Neuron (in vitro differentiated cells): ENCODE results near the gene RPS6KB2.

Experiments used
- H2AFZ ChIP-seq: one replicate; pipeline ENCODE4 v1.6.1; 2013; ENCODE audit warnings: low read depth, mild to moderate bottlenecking, inconsistent platforms, low read length, moderate library complexity
- H3K27me3 ChIP-seq: one replicate; pipeline ENCODE4 v1.6.1; 2013; ENCODE audit warnings: low read length; ENCODE audit not compliant: insufficient read depth
- H3K36me3 ChIP-seq: one replicate; pipeline ENCODE4 v1.6.1; 2013; ENCODE audit warnings: low read length; ENCODE audit not compliant: insufficient read depth
- H3K4me1 ChIP-seq: one replicate; pipeline ENCODE4 v1.6.1; 2013; ENCODE audit warnings: low read length; ENCODE audit not compliant: insufficient read depth
- H3K4me3 ChIP-seq: 2 replicates; pipeline ENCODE4 v1.5.1; 2013; ENCODE audit warnings: mild to moderate bottlenecking, low read length, moderate library complexity
- H3K9me3 ChIP-seq: one replicate; pipeline ENCODE4 v1.6.1; 2013; ENCODE audit warnings: low read length

The RPS6KB2 gene

DNA sequence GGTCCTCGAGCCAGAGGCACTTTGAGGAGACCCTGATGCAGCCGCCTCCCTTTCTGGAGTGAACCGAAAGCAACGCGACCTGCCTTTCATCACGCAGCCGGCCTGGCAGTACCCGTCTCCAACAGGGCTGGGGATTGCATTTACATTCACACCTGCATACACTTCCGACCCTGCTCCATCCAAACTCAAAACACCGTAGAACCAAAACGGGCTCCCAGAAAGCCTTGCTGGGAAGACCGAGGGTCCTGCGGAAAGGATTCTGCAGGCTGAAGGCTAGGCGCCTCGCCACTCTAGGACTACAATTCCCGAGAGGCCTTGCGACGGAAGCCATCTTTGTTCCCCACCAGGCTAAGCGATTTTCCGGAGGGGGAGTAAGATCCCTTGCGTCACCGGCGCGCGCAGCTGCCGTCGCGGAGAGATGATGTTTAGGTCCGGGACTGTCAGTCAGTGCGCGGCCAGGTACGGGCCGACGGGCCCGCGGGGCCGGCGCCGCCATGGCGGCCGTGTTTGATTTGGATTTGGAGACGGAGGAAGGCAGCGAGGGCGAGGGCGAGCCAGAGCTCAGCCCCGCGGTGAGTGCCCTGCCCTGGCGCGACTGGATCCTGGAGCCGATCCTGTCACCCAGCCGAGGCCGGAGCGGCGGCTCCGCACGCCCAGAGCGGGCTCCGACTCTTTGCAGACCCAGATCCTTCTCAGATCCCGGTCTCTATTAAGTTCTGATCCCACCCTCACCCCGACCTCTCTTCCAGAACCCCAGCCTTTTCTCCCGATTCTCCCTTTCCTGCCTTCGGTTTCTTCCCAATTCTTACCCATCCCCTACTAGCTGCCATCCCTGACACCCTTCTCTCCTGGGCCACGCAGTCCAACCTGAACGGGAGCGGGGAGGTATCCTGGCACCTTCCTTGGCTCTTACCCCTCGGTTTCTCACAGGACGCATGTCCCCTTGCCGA is at the start of gene RPS6KB2:
Gene RPS6KB2 (plus strand): TSS at position 443 of the 950 bp plus-strand sequence. CDS start 52 bp downstream, at position 495.
- peak within 1 kb of the TSS; percentile 92 for H2AFZ ChIP-seq
- peak within 1 kb of the TSS; percentile 75 for H3K4me3 ChIP-seq

GRCh38 chr11:67378544-67378943 is 49.8 kb upstream of the RPS6KB2 start:
- Histone ChIP-seq H2AFZ (no peak overlapping the region), H3K9me3 (no peaks in the 10 kb centered on the region), H3K27me3 (no peaks in the 10 kb centered on the region), H3K4me1 (peaks cover 26% of the 10 kb centered on the region), H3K4me3 (no peak overlapping the region), H3K36me3 (no peaks in the 10 kb centered on the region)

More for the DNA sequence above, at the start of gene RPS6KB2:
- Histone ChIP-seq H3K4me1 (peaks cover 11% of the 10 kb centered on the region), H3K27me3 (no peaks in the 10 kb centered on the region), H3K9me3 (no peaks in the 10 kb centered on the region), H3K36me3 (peaks cover 17% of the 10 kb centered on the region)

- no peaks in the 10 kb centered on the region for H3K27me3 ChIP-seq
- no peaks in the 10 kb centered on the region for H3K9me3 ChIP-seq
- H3K36me3 ChIP-seq: no peaks in the 10 kb centered on the region
- peaks cover 18% of the 10 kb centered on the region for H3K4me1 ChIP-seq
- no peak overlapping the region for H2AFZ ChIP-seq
- H3K4me3 ChIP-seq: no peak overlapping the region
Observed at GRCh38 chr11:67379061-67380058, 48.9 kb upstream of the RPS6KB2 start.

DNA sequence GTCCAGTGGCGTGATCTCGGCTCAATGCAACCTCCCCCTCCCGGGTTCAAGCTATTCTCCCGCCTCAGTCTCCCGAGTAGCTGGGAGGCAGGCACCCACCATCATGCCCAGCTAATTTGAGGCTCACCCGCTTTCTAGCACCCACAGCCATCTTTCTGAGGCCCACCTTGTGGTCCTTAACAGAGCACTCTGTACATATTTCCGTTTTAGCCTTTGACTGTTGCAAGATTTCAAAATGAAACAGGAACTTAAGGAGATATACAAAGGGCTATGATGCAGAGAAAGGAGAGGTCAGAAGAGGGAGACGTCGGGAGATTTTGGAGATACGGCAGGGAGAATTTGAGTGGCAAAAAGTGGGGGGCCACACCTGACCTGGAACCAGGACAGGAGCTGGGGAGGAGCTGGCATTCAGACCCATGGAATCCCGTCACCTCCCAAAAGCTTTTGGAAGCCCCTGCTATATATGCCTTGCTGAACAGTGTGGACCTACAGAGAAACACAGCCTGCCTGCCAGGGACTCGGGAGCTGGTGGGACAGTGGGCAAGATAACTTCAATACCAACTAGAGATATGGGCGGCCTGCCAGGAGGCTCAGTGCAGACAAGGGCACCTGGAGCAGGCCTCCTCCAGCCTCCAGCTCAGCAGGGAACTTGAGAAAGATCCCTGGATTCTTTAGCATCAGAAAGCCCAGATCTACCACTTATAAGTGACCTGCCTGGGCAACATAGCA is 46.9 kb upstream of the RPS6KB2 start:
- H3K9me3 ChIP-seq: no peaks in the 10 kb centered on the region
- peaks cover under 1% of the 10 kb centered on the region for H3K4me1 ChIP-seq
- no peak overlapping the region for H2AFZ ChIP-seq
- no peaks in the 10 kb centered on the region for H3K27me3 ChIP-seq
- no peaks in the 10 kb centered on the region for H3K36me3 ChIP-seq
- H3K4me3 ChIP-seq: no peak overlapping the region

DNA sequence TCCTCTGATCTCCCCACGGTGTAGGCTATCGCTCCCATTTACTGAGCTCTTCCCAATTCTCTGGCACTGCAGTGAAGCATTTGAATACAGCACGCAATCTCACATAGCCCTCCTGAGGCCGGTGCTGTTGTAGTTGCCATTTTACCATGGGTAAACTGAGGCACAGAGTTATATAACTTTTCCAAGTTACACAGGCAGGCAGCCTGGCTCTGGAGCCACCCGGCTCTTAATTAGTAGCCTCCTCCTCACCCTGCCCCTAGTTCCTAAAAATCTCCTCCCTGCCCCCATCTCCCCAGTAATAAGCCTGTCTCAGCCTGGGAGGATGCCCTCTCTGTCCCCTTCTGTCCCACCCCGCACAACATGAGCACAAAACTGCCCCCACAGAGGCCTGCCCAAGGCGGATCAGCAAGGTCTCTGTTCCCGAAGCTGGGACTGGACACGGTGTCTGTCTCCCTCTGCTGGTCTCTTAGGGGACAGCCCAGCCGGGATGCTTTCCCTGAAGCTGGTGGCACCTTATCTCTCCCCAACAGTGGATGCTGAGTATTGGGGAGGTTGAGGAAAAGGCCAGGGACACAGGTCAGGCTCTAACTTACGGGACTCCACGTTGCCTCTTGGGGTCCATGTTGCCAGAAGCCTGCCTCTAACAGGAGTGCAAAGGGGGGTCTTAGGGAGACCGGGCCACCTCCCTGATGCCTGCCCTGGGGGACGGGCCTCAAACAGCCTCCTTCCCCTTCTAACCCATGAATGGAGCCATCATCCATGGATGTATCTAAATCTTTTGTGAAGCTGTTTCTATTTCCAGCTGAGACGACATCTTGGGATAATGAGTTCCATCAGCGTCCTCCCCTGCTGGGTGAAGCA is 45.8 kb upstream of the RPS6KB2 start:
- Histone ChIP-seq H3K4me3 (no peak overlapping the region), H3K9me3 (no peaks in the 10 kb centered on the region), H3K4me1 (no peaks in the 10 kb centered on the region)

DNA sequence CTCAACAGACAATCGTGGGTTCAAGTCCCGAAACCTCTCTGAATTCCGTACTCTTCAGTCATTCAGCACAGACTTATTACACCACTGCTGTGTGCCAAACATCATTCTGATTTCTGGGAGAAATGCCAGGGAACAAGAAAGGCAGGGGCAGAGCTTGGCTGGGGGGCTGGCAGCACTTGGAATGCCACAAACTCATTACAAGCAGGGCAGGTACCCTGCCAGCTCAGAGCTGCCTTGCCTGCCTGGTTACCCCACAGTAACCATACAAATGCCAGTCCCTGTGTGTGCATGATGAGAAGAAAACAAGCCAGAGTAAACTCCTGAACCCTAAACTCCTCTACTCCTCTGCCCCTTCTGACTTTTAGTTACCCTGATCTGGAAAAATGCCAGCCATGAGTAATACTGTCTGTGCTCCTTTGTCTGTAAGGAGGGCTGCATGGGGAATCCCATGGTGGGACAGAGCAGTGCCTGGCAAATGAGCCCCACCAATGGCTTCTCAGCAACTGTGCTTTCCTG is 43.4 kb upstream of the RPS6KB2 start:
- Histone ChIP-seq H3K4me1 (no peaks in the 10 kb centered on the region), H3K36me3 (no peaks in the 10 kb centered on the region), H2AFZ (no peak overlapping the region), H3K9me3 (no peaks in the 10 kb centered on the region), H3K27me3 (no peaks in the 10 kb centered on the region), H3K4me3 (no peak overlapping the region)

More for the DNA sequence above, 45.8 kb upstream of the RPS6KB2 start:
- Histone ChIP-seq H2AFZ (no peak overlapping the region), H3K27me3 (no peaks in the 10 kb centered on the region), H3K36me3 (no peaks in the 10 kb centered on the region)

DNA sequence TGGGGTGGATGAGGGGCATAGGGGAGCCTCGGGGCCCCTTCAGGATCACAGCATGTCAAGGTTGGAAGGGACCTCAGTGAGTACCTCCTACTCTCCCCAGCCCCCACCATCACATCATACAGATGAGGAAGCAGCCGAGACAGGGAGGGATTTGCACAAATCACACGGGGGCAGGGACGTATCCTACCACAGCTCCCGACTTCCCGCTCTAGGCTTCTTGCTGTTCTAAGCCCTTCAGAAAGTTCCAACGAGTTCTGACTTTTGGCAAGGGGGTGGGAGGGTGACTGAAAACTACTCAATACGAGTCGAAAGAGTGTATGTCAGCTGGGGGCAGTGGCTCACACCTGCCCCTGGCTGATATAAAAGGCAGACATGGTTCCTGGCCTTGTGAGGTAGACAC is 41.2 kb upstream of the RPS6KB2 start:
- Histone ChIP-seq H3K4me1 (peaks cover 8% of the 10 kb centered on the region), H3K36me3 (no peaks in the 10 kb centered on the region), H3K27me3 (no peaks in the 10 kb centered on the region), H2AFZ (no peak overlapping the region), H3K4me3 (no peak overlapping the region), H3K9me3 (no peaks in the 10 kb centered on the region)

DNA sequence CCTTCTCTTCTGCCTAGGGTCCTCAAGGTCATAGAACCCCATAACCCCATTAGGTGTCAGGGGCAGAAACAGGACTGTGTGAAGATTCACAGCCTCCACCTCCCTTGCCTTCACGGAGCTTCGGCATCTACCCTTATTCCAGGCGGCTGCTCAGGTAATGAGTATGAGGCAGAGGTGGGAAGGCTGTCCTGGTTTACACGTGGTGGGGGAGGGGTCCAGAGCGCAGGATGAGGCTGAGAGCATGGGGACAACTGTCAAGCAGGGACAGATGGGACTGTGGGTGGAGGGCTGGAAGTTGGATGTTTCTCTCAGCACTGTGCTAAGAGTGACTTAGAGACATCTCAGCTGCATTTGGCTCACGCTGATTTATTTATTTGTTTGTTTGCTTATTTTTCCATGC is 40.8 kb upstream of the RPS6KB2 start:
- Histone ChIP-seq H3K4me3 (no peak overlapping the region), H3K27me3 (no peaks in the 10 kb centered on the region), H3K4me1 (peaks cover 11% of the 10 kb centered on the region), H3K36me3 (no peaks in the 10 kb centered on the region), H2AFZ (no peak overlapping the region), H3K9me3 (no peaks in the 10 kb centered on the region)

DNA sequence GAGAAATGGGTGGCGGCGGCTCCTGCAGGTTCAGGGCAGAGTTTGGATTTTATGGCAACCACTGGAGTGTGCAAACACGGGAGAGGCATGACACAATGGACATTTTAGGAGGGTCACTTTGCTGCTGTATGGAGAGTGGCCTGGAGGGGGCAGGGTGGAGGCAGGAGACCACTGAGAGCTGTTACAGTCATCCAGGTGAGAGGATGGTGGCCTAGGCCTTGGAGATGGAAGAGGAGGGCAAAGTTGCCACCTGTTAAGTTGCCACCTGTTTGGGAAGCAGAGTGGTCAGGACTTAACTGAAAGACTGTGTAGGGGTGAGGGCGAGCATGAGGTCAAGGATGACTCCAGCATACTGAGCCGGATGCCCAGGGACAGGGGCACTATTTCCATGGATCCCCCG is 38.8 kb upstream of the RPS6KB2 start:
- H2AFZ ChIP-seq: no peak overlapping the region
- H3K27me3 ChIP-seq: no peaks in the 10 kb centered on the region
- peaks cover 14% of the 10 kb centered on the region for H3K4me1 ChIP-seq
- no peaks in the 10 kb centered on the region for H3K9me3 ChIP-seq
- H3K4me3 ChIP-seq: no peak overlapping the region
- H3K36me3 ChIP-seq: peaks cover 4% of the 10 kb centered on the region

GRCh38 chr11:67390947-67391303 is 37.4 kb upstream of the RPS6KB2 start:
- peak overlapping the region; percentile 52 for H2AFZ ChIP-seq
- peak overlapping the region; percentile 86 for H3K4me3 ChIP-seq
- no peaks in the 10 kb centered on the region for H3K9me3 ChIP-seq
- H3K27me3 ChIP-seq: no peaks in the 10 kb centered on the region
- peaks cover 8% of the 10 kb centered on the region for H3K36me3 ChIP-seq
- H3K4me1 ChIP-seq: peaks cover 14% of the 10 kb centered on the region

DNA sequence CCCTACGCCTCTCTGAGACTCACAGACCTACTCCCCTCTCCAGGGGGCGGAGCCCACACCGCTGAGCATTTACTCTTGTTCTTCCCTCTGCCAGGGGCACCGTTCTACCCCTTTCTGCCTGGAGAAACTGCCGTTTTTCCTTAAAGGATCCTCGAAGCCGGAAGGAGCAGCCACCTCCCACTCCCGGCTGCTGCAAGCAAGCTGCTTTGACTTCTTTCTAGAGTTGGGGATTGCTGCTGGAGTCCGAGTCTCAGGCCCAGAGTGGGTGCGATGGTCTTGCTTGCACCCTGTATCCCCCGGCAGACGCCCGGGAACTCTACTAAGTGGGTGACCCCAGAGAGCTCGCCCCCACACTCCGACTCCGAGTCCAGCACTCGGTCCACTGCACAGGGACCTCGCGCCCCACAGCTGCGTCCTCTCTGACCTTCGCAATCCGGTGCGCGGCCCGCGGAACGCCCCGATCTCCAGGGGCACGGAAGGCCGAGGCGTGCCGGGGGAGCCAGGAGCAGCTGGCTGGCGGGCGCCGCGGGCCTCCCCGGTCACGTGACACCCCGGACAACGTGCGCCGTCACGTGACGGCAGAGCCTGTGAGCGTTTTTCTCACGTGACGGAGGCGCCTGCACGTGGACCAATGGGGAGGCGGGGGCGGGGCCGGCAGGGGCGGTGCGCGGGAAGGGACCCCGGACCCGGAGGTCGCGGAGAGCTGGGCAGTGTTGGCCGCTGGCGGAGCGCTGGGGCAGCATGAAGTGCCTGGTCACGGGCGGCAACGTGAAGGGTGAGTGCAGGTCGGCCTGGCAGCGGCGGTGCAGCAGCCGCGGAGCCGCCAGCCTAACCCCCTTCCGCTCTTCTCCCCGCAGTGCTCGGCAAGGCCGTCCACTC is 36.8 kb upstream of the RPS6KB2 start, which contains the start of gene RAD9A:
Gene RAD9A (plus strand): TSS at position 683 of the 879 bp plus-strand sequence. CDS start 59 bp downstream, at position 742.
- no peaks in the 10 kb centered on the region for H3K9me3 ChIP-seq
- peaks cover 14% of the 10 kb centered on the region for H3K4me1 ChIP-seq
- peak within 1 kb of the TSS; percentile 86 for H3K4me3 ChIP-seq
- H3K36me3 ChIP-seq: peaks cover 12% of the 10 kb centered on the region
- H3K27me3 ChIP-seq: no peaks in the 10 kb centered on the region
- H2AFZ ChIP-seq: peak within 1 kb of the TSS; percentile 52
